T47D (cell line): Measurements from ENCODE around the gene STAT6.
"Not testable (repeated sequence)": the region's sequence is repeated elsewhere in the genome, so short reads cannot be mapped to it uniquely, and the experiment has no call there.

Experiments
- DNase-seq, 2 experiments: peaks; one replicate each; pipeline versions ENCODE4 v3.0.0 to v3.0.0-alpha.2; 2011 to 2012; ENCODE audit warnings: low read depth in 1 of 2, low spot score in 1 of 2
- JUND ChIP-seq: IDR thresholded peaks from 2 replicates; pipeline ENCODE4 v1.6.1; 2012; ENCODE audit warnings: low read depth
- in situ Hi-C: cut with HindIII; loops from 2 replicates; pipeline ENCODE4 v1.10.0; 2016; ENCODE audit warnings: low sequenced_read_pairs, low pct_unique_long_range_greater_than_20kb

The STAT6 gene

GRCh38 chr12:57072661-57073060 lies 38.5 kb downstream of the STAT6 start:
- DNase-seq, result no peak
- in situ Hi-C loops, result no loop called here
- no peak for TF ChIP-seq JUND

GRCh38 chr12:57069523-57069922 lies 41.6 kb downstream of the STAT6 start:
- peak in 1 of 2 experiments; percentile 91 for DNase-seq
- in situ Hi-C loops, result no loop called here

GRCh38 chr12:57066245-57066644 lies 44.9 kb downstream of the STAT6 start:
- in situ Hi-C loops, result no loop called here
- no peak for TF ChIP-seq JUND
- no peak for DNase-seq

More at GRCh38 chr12:57069523-57069922, 41.6 kb downstream of the STAT6 start:
- TF ChIP-seq JUND, result no peak

GRCh38 chr12:57063991-57064685 lies 47.0 kb downstream of the STAT6 start:
- in situ Hi-C loops, result no loop called here
- TF ChIP-seq JUND, result no peak
- DNase-seq, result no peak

- in situ Hi-C loops, result no loop called here
- no peak for DNase-seq
Measured at GRCh38 chr12:57058454-57058853, 52.7 kb downstream of the STAT6 start.

GRCh38 chr12:57057067-57057751 lies 54.0 kb downstream of the STAT6 start:
- in situ Hi-C loops, result no loop called here

More at GRCh38 chr12:57058454-57058853, 52.7 kb downstream of the STAT6 start:
- TF ChIP-seq JUND, result no peak

GRCh38 chr12:57055824-57056223 lies 55.3 kb downstream of the STAT6 start:
- in situ Hi-C loops, result no loop called here

More at GRCh38 chr12:57057067-57057751, 54.0 kb downstream of the STAT6 start:
- TF ChIP-seq JUND, result no peak
- no peak for DNase-seq

GRCh38 chr12:57053901-57054300 lies 57.3 kb downstream of the STAT6 start:
- in situ Hi-C loops, DNase-seq: not testable (repeated sequence)

More at GRCh38 chr12:57055824-57056223, 55.3 kb downstream of the STAT6 start:
- no peak for TF ChIP-seq JUND
- no peak for DNase-seq

- in situ Hi-C loops, result not testable (repeated sequence)
Measured at GRCh38 chr12:57053146-57053545, 58.0 kb downstream of the STAT6 start.

GRCh38 chr12:57051011-57051410 lies 60.2 kb downstream of the STAT6 start:
- in situ Hi-C loops, result no loop called here
- no peak for DNase-seq
- TF ChIP-seq JUND, result no peak

More at GRCh38 chr12:57053146-57053545, 58.0 kb downstream of the STAT6 start:
- DNase-seq, result not testable (repeated sequence)

- in situ Hi-C loops, result no loop called here
- TF ChIP-seq JUND, result no peak
- DNase-seq, result peak; percentile 36 to 59
Measured at GRCh38 chr12:57049890-57050289, 61.3 kb downstream of the STAT6 start, which contains the start of gene MYO1A. TSS of gene MYO1A (minus strand) at chr12:57050129. CDS start at chr12:57048323, 1,806 bp downstream.

GRCh38 chr12:57049119-57049446 lies 62.1 kb downstream of the STAT6 start:
- in situ Hi-C loops, result no loop called here
- DNase-seq, result no peak
- TF ChIP-seq JUND, result no peak

- in situ Hi-C loops, result no loop called here
- no peak for TF ChIP-seq JUND
Measured at GRCh38 chr12:57048423-57049118, 62.6 kb downstream of the STAT6 start.

More at GRCh38 chr12:57048423-57049118, 62.6 kb downstream of the STAT6 start:
- DNase-seq, result no peak
